HepG2 (cell line): ENCODE measurements around the gene ZBTB2. TPM values are rescaled to one million over a fixed set of nuclear protein-coding genes. Genes with fewer than 3 reads are reported as not detected.

ENCODE experiments used
- ARHGAP35 ChIP-seq: sonication (generic); formaldehyde crosslinking; IDR thresholded peaks from 2 replicates; pipeline ENCODE4 v1.9.0; 2022; ENCODE audit warnings: mild to moderate bottlenecking, inconsistent platforms, moderate library complexity, missing genetic modification reagents, borderline replicate concordance
- CHD2 ChIP-seq: IDR thresholded peaks from 2 replicates; pipeline ENCODE4 v1.6.1; 2011; ENCODE audit warnings: low read depth, low read length, improper control_type of control experiment
- E2F2 ChIP-seq: sonication (generic); formaldehyde crosslinking; IDR thresholded peaks from 2 replicates; pipeline ENCODE4 v1.4.0; 2020; ENCODE audit warnings: missing genetic modification reagents, borderline replicate concordance
- FOXK2 ChIP-seq: fragments of 450-650 bp; IDR thresholded peaks from 2 replicates; pipeline ENCODE4 v1.6.1; 2016
- HOXA5 ChIP-seq: sonication (generic); formaldehyde crosslinking; IDR thresholded peaks from 2 replicates; pipeline ENCODE4 v1.4.0; 2020; ENCODE audit warnings: missing genetic modification reagents
- IRX3 ChIP-seq: sonication (generic); formaldehyde crosslinking; IDR thresholded peaks from 2 replicates; pipeline ENCODE4 v1.8.1; 2023; ENCODE audit warnings: mild to moderate bottlenecking, low read depth, missing genetic modification reagents, borderline replicate concordance
- KLF11 ChIP-seq: IDR thresholded peaks from 2 replicates; pipeline ENCODE4 v1.6.1; 2016; ENCODE audit warnings: missing compliant biosample characterization
- MYC ChIP-seq: sonication (generic); formaldehyde crosslinking; IDR thresholded peaks from 2 replicates; pipeline ENCODE4 v1.9.0; 2021; ENCODE audit warnings: missing genetic modification reagents, borderline replicate concordance
- NFATC3 ChIP-seq: sonication (generic); formaldehyde crosslinking; IDR thresholded peaks from 2 replicates; pipeline ENCODE4 v1.5.1; 2020; ENCODE audit warnings: mild to moderate bottlenecking, missing genetic modification reagents
- NKX3-1 ChIP-seq: sonication (generic); formaldehyde crosslinking; IDR thresholded peaks from 2 replicates; pipeline ENCODE4 v1.5.0; 2020; ENCODE audit warnings: missing genetic modification reagents
- RBFOX2 ChIP-seq: fragments of 200-400 bp; formaldehyde crosslinking; IDR thresholded peaks from 2 replicates; pipeline ENCODE4 v1.6.1; 2017; ENCODE audit warnings: low read depth, mild to moderate bottlenecking, low read length
- RFX5 ChIP-seq: IDR thresholded peaks from 2 replicates; pipeline ENCODE4 v1.6.1; 2011; ENCODE audit warnings: low read depth, low read length, improper control_type of control experiment
- SMARCC2 ChIP-seq: fragments of 450-650 bp; IDR thresholded peaks from 2 replicates; pipeline ENCODE4 v1.6.1; 2017; ENCODE audit warnings: antibody characterized with exemption, mild to moderate bottlenecking
- SMARCE1 ChIP-seq: fragments of 450-650 bp; IDR thresholded peaks from 2 replicates; pipeline ENCODE4 v1.6.1; 2017; ENCODE audit warnings: borderline replicate concordance
- STAT6 ChIP-seq: sonication (generic); formaldehyde crosslinking; IDR thresholded peaks from 2 replicates; pipeline ENCODE4 v1.4.0; 2020; ENCODE audit warnings: missing genetic modification reagents, mild to moderate bottlenecking, borderline replicate concordance
- TBX2 ChIP-seq: sonication (generic); formaldehyde crosslinking; IDR thresholded peaks from 2 replicates; pipeline ENCODE4 v1.5.0; 2020; ENCODE audit warnings: missing genetic modification reagents, mild to moderate bottlenecking, borderline replicate concordance
- ZNF225 ChIP-seq: sonication (generic); formaldehyde crosslinking; IDR thresholded peaks from 2 replicates; pipeline ENCODE4 v1.4.0; 2020; ENCODE audit warnings: mild to moderate bottlenecking, missing genetic modification reagents
- ZNF570 ChIP-seq: sonication (generic); formaldehyde crosslinking; IDR thresholded peaks from 2 replicates; pipeline ENCODE4 v1.4.0; 2020; ENCODE audit warnings: mild to moderate bottlenecking, missing genetic modification reagents, borderline replicate concordance
- ZNF614 ChIP-seq: IDR thresholded peaks from 2 replicates; pipeline ENCODE4 v1.6.1; 2018; ENCODE audit warnings: missing biosample characterization, missing genetic modification reagents, inconsistent platforms, borderline replicate concordance
- ZNF704 ChIP-seq: sonication (generic); formaldehyde crosslinking; IDR thresholded peaks from 2 replicates; pipeline ENCODE4 v1.8.1; 2023; ENCODE audit warnings: mild to moderate bottlenecking, inconsistent platforms, moderate library complexity, missing genetic modification reagents, borderline replicate concordance
- ZNF776 ChIP-seq: sonication (generic); formaldehyde crosslinking; IDR thresholded peaks from 2 replicates; pipeline ENCODE4 v1.4.0; 2020; ENCODE audit warnings: mild to moderate bottlenecking, missing genetic modification reagents
- ZNF780A ChIP-seq: sonication (generic); formaldehyde crosslinking; IDR thresholded peaks from 2 replicates; pipeline ENCODE4 v1.8.0; 2022; ENCODE audit warnings: mild to moderate bottlenecking, missing genetic modification reagents, moderate library complexity
- polyA plus RNA-seq, 8 experiments: library from polyadenylated mRNA; depleted of rRNA in 3 of 8; stranded (reverse) in 7 of 8; unstranded in 1 of 8; fragments of >200 nt; fragmentation: Illumina TruSeq in 4 of 8; extraction: Trizol in 4 of 8; gene quantifications; 2 replicates each; pipeline versions ENCODE4 v1.2.1 to v1.2.3, GENCODE V29; 2011 to 2016; ENCODE audit warnings: low read depth in 4 of 8, missing spikeins in 1 of 8, mixed read lengths in 1 of 8; ENCODE audit not compliant: insufficient read depth in 1 of 8
- total RNA-seq, 5 experiments: library from RNA; depleted of rRNA; stranded (reverse); fragments of >200 nt; fragmentation: Illumina TruSeq; extraction: Trizol; gene quantifications; 2 replicates each; pipeline ENCODE4 v1.2.3, GENCODE V29; 2016; ENCODE audit warnings: low read depth in 1 of 5

Gene ZBTB2
- total and polyA plus RNA-seq, 2 of the 13 experiments (the other 11 are each of a cell fraction or from before 2014, with no cell fraction given), result 15.4 to 22.8 TPM

GRCh38 chr6:151390276-151390850 lies 996 bp downstream of the ZBTB2 start (continued):
- no peak for TF ChIP-seq SMARCC2
- TF ChIP-seq ZNF780A (CRISPR knock-in tag), result peak; percentile 23; the same call in 1 of the 2 replicates
- TF ChIP-seq CHD2, result peak; percentile 98
- TF ChIP-seq KLF11 (CRISPR knock-in tag), result no peak; the same call in 1 of the 2 replicates
- no peak; the same call in 1 of the 2 replicates for TF ChIP-seq ARHGAP35 (CRISPR knock-in tag)
- peak; percentile 5 for TF ChIP-seq HOXA5 (CRISPR knock-in tag)
- no peak for TF ChIP-seq ZNF704
- TF ChIP-seq NFATC3, result no peak
- no peak; the same call in 1 of the 2 replicates for TF ChIP-seq STAT6 (CRISPR knock-in tag)
- peak; percentile 77 for TF ChIP-seq RBFOX2
- TF ChIP-seq IRX3 (CRISPR knock-in tag), result no peak; the same call in 1 of the 2 replicates
- no peak; the same call in 1 of the 2 replicates for TF ChIP-seq E2F2
- peak; percentile 90 for TF ChIP-seq MYC (CRISPR knock-in tag)
- no peak; the same call in 1 of the 2 replicates for TF ChIP-seq NKX3-1 (CRISPR knock-in tag)
- TF ChIP-seq TBX2 (CRISPR knock-in tag), result peak; percentile 70
- TF ChIP-seq ZNF225 (CRISPR knock-in tag), result no peak
- TF ChIP-seq ZNF776, result peak; percentile 37; the same call in 1 of the 2 replicates
- TF ChIP-seq ZNF570 (CRISPR knock-in tag), result no peak
- no peak for TF ChIP-seq SMARCE1
- TF ChIP-seq ZNF614 (CRISPR knock-in tag), result no peak
- TF ChIP-seq RFX5, result peak; percentile 14; the same call in 1 of the 2 replicates
- TF ChIP-seq FOXK2, result no peak
